ENCODE measurements around the gene CHPF2.

CHPF2 gene

DNA sequence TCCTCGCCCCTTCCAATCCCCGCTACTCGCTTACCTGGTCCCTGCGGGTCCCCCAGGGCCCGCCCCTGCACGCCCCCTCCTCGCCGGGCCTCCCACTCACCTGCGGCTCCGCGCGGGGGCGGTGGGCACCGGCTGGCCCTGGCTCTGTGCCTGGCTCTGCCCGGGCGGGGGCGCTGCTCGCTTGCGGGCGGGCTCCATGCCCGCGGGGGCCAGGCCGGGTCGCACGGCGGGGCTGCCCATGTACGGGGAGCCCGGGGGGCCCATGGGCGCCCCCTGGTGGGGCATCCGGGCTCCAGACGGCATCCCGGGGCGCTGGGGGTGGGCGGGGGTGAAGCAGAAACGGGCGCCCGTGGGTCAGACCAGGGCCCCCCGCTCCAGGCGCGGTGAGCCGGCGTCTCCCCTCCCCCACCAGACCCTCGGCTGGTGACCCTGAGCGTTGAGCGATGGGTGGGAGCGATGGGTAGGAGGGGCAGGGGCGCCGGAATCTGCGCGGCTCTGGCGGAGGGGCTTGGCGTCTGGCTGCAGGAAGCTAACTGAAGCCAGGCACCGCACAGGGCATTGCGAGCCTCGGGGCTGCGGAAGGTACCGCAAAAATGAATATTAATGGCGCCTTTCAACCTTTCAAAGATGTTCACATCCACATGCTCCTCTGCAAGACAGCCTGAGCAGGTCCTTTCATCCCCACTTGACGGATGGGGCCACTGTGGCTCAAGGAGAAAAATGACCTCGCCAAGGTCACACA, 13.2 kb downstream of the CHPF2 start:
- H3K4ac ChIP-seq (ENCODE audit: low read depth, low read length) = no peak overlapping the region
- no peak overlapping the region for H2BK15ac ChIP-seq (replicated peaks; ENCODE audit: low read depth)
- no peaks in the 10 kb centered on the region for H3K36me3 ChIP-seq (ENCODE audit: control insufficient read depth, insufficient read depth, low read length)
- no peak overlapping the region for H3K27ac ChIP-seq (ENCODE audit: low read depth, low read length)
- WGBS (ENCODE audit: extremely low coverage, insufficient coverage, low lambda C conversion rate) = no CpG with 5 or more reads among the region's 60 CpGs
- H3K79me1 ChIP-seq (ENCODE audit: low read length) = no peaks in the 10 kb centered on the region
- no peak overlapping the region for H3K4me3 ChIP-seq (ENCODE audit: low read length)
- H2BK120ac ChIP-seq (ENCODE audit: low read depth, low read length) = no peak overlapping the region
- peaks cover 2% of the 10 kb centered on the region for H3K27me3 ChIP-seq (ENCODE audit: insufficient read depth, low read length, poor library complexity)
- peak overlapping the region; percentile 39 for H3K4me2 ChIP-seq (ENCODE audit: low read length)
- no peak for DNase-seq
- peaks cover 21% of the 10 kb centered on the region for H3K4me1 ChIP-seq (ENCODE audit: control insufficient read depth, low read depth, low read length)
- H3K9ac ChIP-seq (ENCODE audit: low read length) = peak overlapping the region; percentile 5
- no peak overlapping the region for H2BK5ac ChIP-seq (ENCODE audit: low read length)
- H3K18ac ChIP-seq (ENCODE audit: low read length) = no peak overlapping the region
- H3K56ac ChIP-seq (ENCODE audit: low read length) = peak overlapping the region; percentile 56
- no peak overlapping the region for H3K23ac ChIP-seq (ENCODE audit: low read length)
- no peak overlapping the region for H4K8ac ChIP-seq (ENCODE audit: low read depth, low read length)
- no peaks in the 10 kb centered on the region for H3K79me2 ChIP-seq (ENCODE audit: control insufficient read depth, insufficient read depth, low read length)
- H2AK5ac ChIP-seq (ENCODE audit: low read length) = no peak overlapping the region
- H4K5ac ChIP-seq (ENCODE audit: low read length) = no peak overlapping the region

DNA sequence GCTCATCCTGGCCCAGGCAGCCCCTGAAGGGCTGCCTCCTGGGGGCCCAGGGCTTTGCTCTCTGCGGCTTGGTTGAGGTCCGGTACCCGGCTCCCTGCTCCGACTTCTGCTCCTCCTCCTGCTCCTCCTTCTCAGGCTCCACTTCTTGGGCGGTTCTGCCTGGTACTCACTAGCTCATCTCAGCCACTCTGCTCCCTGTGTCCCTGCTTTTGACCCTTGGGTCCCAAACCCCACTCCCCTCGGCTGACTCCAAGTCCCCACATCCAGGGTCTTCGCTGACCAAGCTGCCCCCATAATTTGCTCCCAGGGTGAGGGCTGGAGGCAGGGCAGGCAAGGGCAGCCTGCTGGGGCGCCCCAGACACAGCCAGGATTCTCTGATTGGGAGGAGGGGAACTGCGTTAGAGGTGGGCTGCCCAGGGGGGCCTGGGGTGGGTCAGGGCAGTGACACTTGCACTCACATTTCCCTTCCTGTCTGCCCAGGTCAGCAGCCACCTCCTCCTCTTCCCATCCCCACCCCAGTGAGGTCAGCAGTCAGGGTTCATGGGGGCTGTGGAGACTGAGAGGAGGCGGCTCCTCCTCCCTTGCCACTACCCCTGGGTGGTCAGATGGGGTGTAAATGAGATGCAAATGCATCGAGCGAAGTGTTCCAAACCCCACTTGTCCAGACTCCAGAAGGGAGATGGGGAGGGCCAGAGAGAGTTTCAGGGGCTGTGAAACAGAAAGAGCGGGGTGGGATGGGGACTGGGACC, 14.0 kb downstream of the CHPF2 start:
- H4K5ac ChIP-seq (ENCODE audit: low read length) = no peak overlapping the region
- H3K4me1 ChIP-seq (ENCODE audit: control insufficient read depth, low read depth, low read length) = peaks cover 24% of the 10 kb centered on the region
- H3K23ac ChIP-seq (ENCODE audit: low read length) = peak overlapping the region; percentile 37
- no peak overlapping the region for H2BK120ac ChIP-seq (ENCODE audit: low read depth, low read length)
- no peak overlapping the region for H3K4ac ChIP-seq (ENCODE audit: low read depth, low read length)
- H4K8ac ChIP-seq (ENCODE audit: low read depth, low read length) = no peak overlapping the region
- no peaks in the 10 kb centered on the region for H3K79me1 ChIP-seq (ENCODE audit: low read length)
- H2BK15ac ChIP-seq (replicated peaks; ENCODE audit: low read depth) = no peak overlapping the region
- WGBS (ENCODE audit: extremely low coverage, insufficient coverage, low lambda C conversion rate) = no CpG with 5 or more reads among the region's 13 CpGs
- no peak overlapping the region for H3K9ac ChIP-seq (ENCODE audit: low read length)
- peak overlapping the region; percentile 17 for H3K56ac ChIP-seq (ENCODE audit: low read length)
- H3K27me3 ChIP-seq (ENCODE audit: insufficient read depth, low read length, poor library complexity) = peaks cover 2% of the 10 kb centered on the region
- DNase-seq = peak; percentile 49
- H3K4me2 ChIP-seq (ENCODE audit: low read length) = peak overlapping the region; percentile 39
- H3K27ac ChIP-seq (ENCODE audit: low read depth, low read length) = no peak overlapping the region
- no peaks in the 10 kb centered on the region for H3K36me3 ChIP-seq (ENCODE audit: control insufficient read depth, insufficient read depth, low read length)
- no peaks in the 10 kb centered on the region for H3K79me2 ChIP-seq (ENCODE audit: control insufficient read depth, insufficient read depth, low read length)
- H2AK5ac ChIP-seq (ENCODE audit: low read length) = no peak overlapping the region
- no peak overlapping the region for H2BK5ac ChIP-seq (ENCODE audit: low read length)
- no peak overlapping the region for H3K18ac ChIP-seq (ENCODE audit: low read length)
- no peak overlapping the region for H3K4me3 ChIP-seq (ENCODE audit: low read length)

DNA sequence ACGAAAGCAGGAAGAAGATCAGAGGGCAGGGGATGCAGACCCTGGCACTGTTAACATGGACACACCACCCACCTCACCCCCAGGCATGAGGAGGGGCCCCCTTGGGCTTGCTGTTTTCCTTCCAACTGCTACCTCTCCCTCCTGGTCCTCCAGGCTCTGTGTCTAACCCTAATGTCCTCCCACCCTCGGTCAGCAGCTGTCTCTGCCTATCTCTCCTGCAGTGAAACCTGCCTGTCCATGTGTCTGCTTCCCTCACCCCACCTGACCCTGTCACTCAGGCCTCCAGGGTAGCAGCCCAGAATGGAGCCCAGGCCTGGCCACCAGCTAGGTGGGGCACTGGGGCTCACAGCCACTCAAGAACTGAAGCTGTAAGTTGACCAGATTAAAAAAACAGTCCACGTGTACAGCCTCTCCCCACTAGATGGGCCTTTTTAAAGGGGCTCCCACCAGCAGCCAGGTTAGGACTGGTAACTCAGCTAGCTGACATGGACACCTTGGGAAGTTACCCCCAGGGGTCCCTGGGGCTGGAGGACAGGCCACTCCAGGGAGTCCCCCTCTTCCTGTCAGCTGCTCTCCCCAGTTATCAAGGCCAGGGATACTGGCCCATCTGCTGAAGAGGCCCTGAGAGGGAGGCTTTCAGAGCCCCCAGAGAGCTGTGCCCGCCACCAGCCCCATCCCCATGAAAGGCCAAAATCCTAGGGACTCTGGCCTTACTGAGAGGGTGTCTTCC, 14.7 kb downstream of the CHPF2 start:
- H2AK5ac ChIP-seq (ENCODE audit: low read length) = no peak overlapping the region
- H3K79me1 ChIP-seq (ENCODE audit: low read length) = no peaks in the 10 kb centered on the region
- WGBS (ENCODE audit: extremely low coverage, insufficient coverage, low lambda C conversion rate) = no CpG with 5 or more reads among the region's 4 CpGs
- peaks cover 23% of the 10 kb centered on the region for H3K4me1 ChIP-seq (ENCODE audit: control insufficient read depth, low read depth, low read length)
- no peak overlapping the region for H2BK15ac ChIP-seq (replicated peaks; ENCODE audit: low read depth)
- H3K4me2 ChIP-seq (ENCODE audit: low read length) = no peak overlapping the region
- no peak overlapping the region for H3K18ac ChIP-seq (ENCODE audit: low read length)
- no peaks in the 10 kb centered on the region for H3K36me3 ChIP-seq (ENCODE audit: control insufficient read depth, insufficient read depth, low read length)
- H3K27me3 ChIP-seq (ENCODE audit: insufficient read depth, low read length, poor library complexity) = peaks cover 2% of the 10 kb centered on the region
- H3K27ac ChIP-seq (ENCODE audit: low read depth, low read length) = no peak overlapping the region
- no peak overlapping the region for H4K5ac ChIP-seq (ENCODE audit: low read length)
- H3K4ac ChIP-seq (ENCODE audit: low read depth, low read length) = no peak overlapping the region
- H4K8ac ChIP-seq (ENCODE audit: low read depth, low read length) = no peak overlapping the region
- no peak overlapping the region for H3K4me3 ChIP-seq (ENCODE audit: low read length)
- H2BK5ac ChIP-seq (ENCODE audit: low read length) = no peak overlapping the region
- H3K9ac ChIP-seq (ENCODE audit: low read length) = no peak overlapping the region
- H3K79me2 ChIP-seq (ENCODE audit: control insufficient read depth, insufficient read depth, low read length) = no peaks in the 10 kb centered on the region
- no peak for DNase-seq
- H3K56ac ChIP-seq (ENCODE audit: low read length) = no peak overlapping the region
- no peak overlapping the region for H2BK120ac ChIP-seq (ENCODE audit: low read depth, low read length)
- peak overlapping the region; percentile 20 for H3K23ac ChIP-seq (ENCODE audit: low read length)

DNA sequence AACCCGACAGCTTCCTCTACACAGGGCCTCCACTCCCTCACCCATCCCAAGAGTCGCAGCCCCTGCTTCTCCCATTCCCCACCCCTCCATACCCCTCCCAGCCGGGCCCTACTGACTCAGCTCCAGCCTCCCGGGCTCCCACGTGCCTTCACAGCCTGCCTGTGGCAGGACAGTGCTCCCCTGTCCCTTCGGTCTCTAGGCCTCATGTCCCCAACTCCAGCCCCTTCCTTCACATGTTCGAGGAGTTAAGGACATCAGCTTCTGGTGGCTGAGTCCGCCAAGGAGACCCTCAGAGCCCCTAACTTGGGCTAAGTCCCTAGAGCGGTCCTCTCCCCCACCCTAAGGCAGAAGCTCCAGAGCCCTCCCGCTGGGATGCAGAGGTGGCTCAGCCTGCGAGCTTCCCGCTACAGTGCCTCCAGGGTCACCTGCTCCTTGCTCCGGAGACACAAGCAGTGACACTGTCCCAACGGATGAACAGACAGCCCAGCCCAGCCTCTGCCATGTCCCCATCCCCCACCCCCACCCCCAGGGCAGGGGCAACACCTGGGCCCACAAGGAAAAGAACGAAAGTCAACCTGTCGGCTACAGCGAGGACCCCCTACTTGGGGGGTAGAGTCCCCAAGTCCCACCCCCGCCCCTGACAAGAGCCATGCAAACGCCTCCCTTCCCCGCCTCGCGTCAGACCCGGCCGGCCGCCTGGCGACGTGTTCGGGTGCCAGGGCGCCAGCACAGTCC, 15.5 kb downstream of the CHPF2 start:
- no peak overlapping the region for H3K4ac ChIP-seq (ENCODE audit: low read depth, low read length)
- no peaks in the 10 kb centered on the region for H3K36me3 ChIP-seq (ENCODE audit: control insufficient read depth, insufficient read depth, low read length)
- DNase-seq = no peak
- peaks cover 27% of the 10 kb centered on the region for H3K4me1 ChIP-seq (ENCODE audit: control insufficient read depth, low read depth, low read length)
- no peak overlapping the region for H3K27ac ChIP-seq (ENCODE audit: low read depth, low read length)
- peaks cover 2% of the 10 kb centered on the region for H3K27me3 ChIP-seq (ENCODE audit: insufficient read depth, low read length, poor library complexity)
- H3K4me3 ChIP-seq (ENCODE audit: low read length) = no peak overlapping the region
- no peak overlapping the region for H4K8ac ChIP-seq (ENCODE audit: low read depth, low read length)
- peak overlapping the region; percentile 86 for H3K56ac ChIP-seq (ENCODE audit: low read length)
- no peak overlapping the region for H2BK15ac ChIP-seq (replicated peaks; ENCODE audit: low read depth)
- no peaks in the 10 kb centered on the region for H3K79me2 ChIP-seq (ENCODE audit: control insufficient read depth, insufficient read depth, low read length)
- peak overlapping the region; percentile 3 for H3K18ac ChIP-seq (ENCODE audit: low read length)
- no CpG with 5 or more reads among the region's 29 CpGs for WGBS (ENCODE audit: extremely low coverage, insufficient coverage, low lambda C conversion rate)
- peak overlapping the region; percentile 63 for H3K4me2 ChIP-seq (ENCODE audit: low read length)
- peak overlapping the region; percentile 69 for H3K9ac ChIP-seq (ENCODE audit: low read length)
- H2BK5ac ChIP-seq (ENCODE audit: low read length) = no peak overlapping the region
- H3K23ac ChIP-seq (ENCODE audit: low read length) = peak overlapping the region; percentile 85
- no peaks in the 10 kb centered on the region for H3K79me1 ChIP-seq (ENCODE audit: low read length)
- peak overlapping the region; percentile 31 for H2BK120ac ChIP-seq (ENCODE audit: low read depth, low read length)
- H2AK5ac ChIP-seq (ENCODE audit: low read length) = no peak overlapping the region
- no peak overlapping the region for H4K5ac ChIP-seq (ENCODE audit: low read length)

DNA sequence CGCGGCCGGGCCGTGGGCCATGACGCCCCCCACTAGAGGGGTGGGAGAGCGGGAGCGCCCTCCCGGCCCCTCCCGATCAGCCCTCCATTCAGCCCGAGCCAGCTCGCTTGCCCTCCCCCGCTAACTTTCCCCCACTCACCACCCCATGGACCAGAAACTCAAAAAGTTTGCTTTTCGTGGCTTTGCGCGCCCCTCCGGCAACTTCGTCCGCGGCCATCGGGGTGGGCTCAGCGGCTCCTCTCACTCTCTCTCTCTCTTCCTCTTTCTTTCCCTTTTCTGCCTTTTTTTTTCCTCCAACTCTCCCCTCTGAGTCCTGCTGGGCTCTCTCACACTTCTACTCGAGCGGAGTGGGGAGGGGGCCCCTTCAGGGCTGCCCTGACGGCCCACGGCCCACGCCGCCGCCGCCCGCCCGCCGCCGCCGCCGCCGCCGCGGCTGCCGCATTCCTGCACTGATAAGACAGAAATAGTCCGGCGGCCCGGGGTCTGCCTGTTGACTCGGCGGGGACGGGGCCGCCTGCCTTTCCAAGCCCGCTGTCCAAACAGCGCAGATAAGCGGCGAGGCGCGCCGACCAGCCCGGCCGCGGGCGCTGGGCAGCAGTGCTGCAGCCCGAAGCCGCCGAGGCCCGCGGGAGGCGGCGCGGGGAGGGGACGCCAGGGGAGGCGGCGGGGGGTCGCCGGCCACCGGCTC, 16.2 kb downstream of the CHPF2 start, which contains the start of gene SMARCD3:
Gene SMARCD3 (minus strand): TSS at position 349 of the 688 bp plus-strand sequence. CDS start 132 bp downstream, at position 217.
- H3K4me1 ChIP-seq (ENCODE audit: control insufficient read depth, low read depth, low read length) = peaks cover 30% of the 10 kb centered on the region
- peak within 1 kb of the TSS; percentile 67 for H3K27ac ChIP-seq (ENCODE audit: low read depth, low read length)

More for the DNA sequence above, 16.2 kb downstream of the CHPF2 start, which contains the start of gene SMARCD3:
- peak; percentile 82 for DNase-seq
- Histone ChIP-seq H3K36me3 (ENCODE audit: control insufficient read depth, insufficient read depth, low read length) (no peaks in the 10 kb centered on the region), H3K4me3 (ENCODE audit: low read length) (peak within 1 kb of the TSS; percentile 35), H4K5ac (ENCODE audit: low read length) (no peak within 1 kb of the TSS), H2BK120ac (ENCODE audit: low read depth, low read length) (peak within 1 kb of the TSS; percentile 31), H3K79me2 (ENCODE audit: control insufficient read depth, insufficient read depth, low read length) (no peaks in the 10 kb centered on the region), H3K27me3 (ENCODE audit: insufficient read depth, low read length, poor library complexity) (peaks cover 2% of the 10 kb centered on the region), H2BK5ac (ENCODE audit: low read length) (peak within 1 kb of the TSS; percentile 86), H3K4ac (ENCODE audit: low read depth, low read length) (peak within 1 kb of the TSS; percentile 44), H3K9ac (ENCODE audit: low read length) (peak within 1 kb of the TSS; percentile 85), H4K8ac (ENCODE audit: low read depth, low read length) (no peak within 1 kb of the TSS), H3K4me2 (ENCODE audit: low read length) (peak within 1 kb of the TSS; percentile 89), H3K23ac (ENCODE audit: low read length) (peak within 1 kb of the TSS; percentile 85), H3K79me1 (ENCODE audit: low read length) (no peaks in the 10 kb centered on the region), H3K56ac (ENCODE audit: low read length) (peak within 1 kb of the TSS; percentile 99), H3K18ac (ENCODE audit: low read length) (peak within 1 kb of the TSS; percentile 3), H2AK5ac (ENCODE audit: low read length) (no peak within 1 kb of the TSS), H2BK15ac (replicated peaks; ENCODE audit: low read depth) (no peak within 1 kb of the TSS)
- no CpG with 5 or more reads among the region's 71 CpGs for WGBS (ENCODE audit: extremely low coverage, insufficient coverage, low lambda C conversion rate)

Data from mesendoderm (in vitro differentiated cells).